Keratinocyte (primary cell): ENCODE data around the gene EEF2K.

Experiments
- CTCF ChIP-seq, 3 experiments: IDR thresholded peaks in 1 of 3; conservative IDR thresholded peaks in 1 of 3; optimal IDR thresholded peaks in 1 of 3; 2 replicates in 2 of 3; 3 replicates in 1 of 3; pipeline versions ENCODE3 to v1.5.1; 2011; ENCODE audit warnings: low read length in 3 of 3, mild to moderate bottlenecking in 3 of 3, moderate library complexity in 2 of 3, control low read depth in 1 of 3, inconsistent platforms in 1 of 3; ENCODE audit not compliant: insufficient read depth in 2 of 3; ENCODE audit errors: extremely low read depth in 1 of 3
- EZH2 ChIP-seq: IDR thresholded peaks from one replicate; pipeline ENCODE4 v1.6.1; 2012; ENCODE audit warnings: inconsistent platforms, mild to moderate bottlenecking, low read length, moderate library complexity

- TF ChIP-seq CTCF (optimal IDR thresholded peaks at IDR 0.05 in 1 of 3, IDR thresholded peaks at IDR 0.05 in 1 of 3, conservative IDR thresholded peaks at IDR 0.05 in 1 of 3; ENCODE audit: extremely low read depth in 1 of 3, insufficient read depth in 2 of 3, low read length in 3 of 3) (no peak), EZH2 (no peak)
Measured at GRCh38 chr16:22336581-22336980, 130.5 kb downstream of the EEF2K start.
